KBM-7 (cell line): ENCODE measurements around the gene CSNK1E.
A peak's percentile ranks its signal among the peaks of the same experiment; 100 is the strongest.

ENCODE experiments used
- DNase-seq: peaks from one replicate; pipeline ENCODE4 v3.0.0-alpha.2; 2015
- in situ Hi-C: fragments of 300-500 bp; cut with MboI; formaldehyde crosslinking; loops from 2 replicates; pipeline ENCODE4 v1.14.3; 2020; ENCODE audit warnings: low sequenced_read_pairs, low pct_unique_long_range_greater_than_20kb, mixed read lengths

Gene CSNK1E

DNA sequence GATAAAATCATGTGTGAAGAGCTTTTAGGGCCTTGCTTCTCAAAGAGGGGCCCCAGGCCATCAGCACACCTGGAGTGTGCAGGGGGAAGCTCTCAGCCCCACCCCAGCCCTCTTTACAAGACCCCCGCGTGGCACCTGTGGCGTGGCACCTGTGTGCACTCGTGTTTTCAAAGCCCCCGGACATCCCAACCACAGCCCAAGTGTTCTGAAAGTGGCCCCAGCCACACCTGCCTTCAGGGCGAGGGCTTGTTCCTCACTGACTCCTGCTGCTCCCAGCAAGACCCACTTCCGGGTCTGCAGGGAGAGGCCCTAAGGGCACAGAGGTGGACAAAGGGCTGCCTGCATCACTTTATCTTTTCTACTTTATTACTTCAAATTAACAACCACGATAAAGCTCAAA lies 26.9 kb downstream of the CSNK1E start:
- DNase-seq, result no peak
- in situ Hi-C loops, result no loop called here

DNA sequence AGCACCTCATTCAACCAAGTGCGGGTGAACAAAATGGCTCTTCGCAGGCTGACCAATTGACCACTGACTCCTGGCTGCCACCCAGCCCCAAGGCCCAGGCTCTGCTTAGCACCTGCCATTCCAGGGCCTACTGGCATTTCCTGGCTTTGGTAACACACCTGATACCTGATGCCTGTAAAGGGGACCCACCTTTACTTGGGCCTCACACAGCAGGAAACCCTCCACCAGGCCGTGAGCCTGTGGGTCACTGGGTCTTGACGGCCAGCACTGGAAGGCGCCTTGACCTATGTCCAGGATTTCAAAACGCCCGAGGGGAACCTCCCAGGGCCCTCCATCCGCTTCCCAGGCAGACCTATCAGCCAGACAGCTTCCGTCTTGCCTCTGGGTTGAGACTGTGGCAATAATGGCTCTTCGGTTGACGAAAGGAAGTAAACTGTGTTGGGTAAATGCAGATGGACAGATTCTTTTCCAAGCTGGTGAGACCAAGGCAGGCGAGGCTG lies 27.6 kb downstream of the CSNK1E start:
- DNase-seq, result no peak
- in situ Hi-C loops, result no loop called here

DNA sequence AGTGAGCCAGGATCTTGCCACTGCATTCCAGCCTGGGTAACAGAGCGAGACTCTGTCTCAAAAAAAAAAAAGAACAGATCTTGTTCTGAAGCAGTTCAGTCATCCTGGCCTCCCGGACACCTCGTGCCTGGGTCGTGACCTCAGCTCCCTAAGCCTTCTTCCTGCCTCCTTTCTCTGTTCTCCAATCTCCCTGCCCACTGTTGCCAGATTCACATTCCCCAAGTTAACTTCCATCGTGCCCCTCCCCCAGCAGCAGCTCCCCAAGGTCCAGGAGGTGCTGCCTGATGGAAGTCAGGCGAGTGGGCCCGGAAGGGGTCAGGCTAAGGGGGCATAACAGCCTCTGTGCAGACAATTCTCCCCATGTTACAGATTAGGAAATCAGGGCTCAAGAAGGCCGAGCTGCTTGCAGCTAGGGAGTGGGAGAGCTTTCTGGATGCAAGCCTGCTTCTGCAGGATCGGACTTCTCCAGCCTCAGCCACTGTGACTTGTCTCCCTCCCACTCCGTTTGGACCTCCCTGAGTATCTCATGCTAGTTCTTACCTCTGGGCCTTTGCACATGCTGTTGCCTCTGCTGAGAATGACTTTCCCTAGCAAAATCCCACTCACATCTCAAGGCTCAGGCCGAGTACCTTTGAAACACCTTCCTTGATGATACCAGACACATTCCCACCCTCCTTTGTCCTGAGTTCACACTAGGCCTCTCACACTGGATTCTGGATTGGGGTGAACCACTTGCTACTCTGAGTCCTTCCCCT lies 30.1 kb downstream of the CSNK1E start:
- in situ Hi-C loops, result no loop called here
- DNase-seq, result no peak

DNA sequence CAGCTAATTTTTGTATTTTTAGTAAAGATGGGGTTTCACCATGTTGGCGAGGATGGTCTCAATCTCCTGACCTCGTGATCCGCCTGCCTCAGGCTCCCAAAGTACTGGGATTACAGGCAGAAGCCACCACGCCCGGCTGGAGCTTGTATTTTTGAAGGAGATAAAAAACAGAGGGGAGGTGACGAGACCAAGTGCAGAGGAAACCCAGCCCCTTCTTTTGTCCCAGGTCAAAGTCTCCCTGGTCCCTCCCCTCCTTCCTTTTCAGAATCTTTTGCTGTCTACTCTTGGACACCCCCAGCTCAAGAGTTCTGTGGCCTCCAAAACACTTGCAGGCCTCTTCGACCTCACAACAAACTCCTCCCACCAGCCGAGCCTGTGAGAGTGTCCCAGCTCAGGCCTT lies 32.2 kb downstream of the CSNK1E start:
- in situ Hi-C loops, result no loop called here
- DNase-seq, result no peak

DNA sequence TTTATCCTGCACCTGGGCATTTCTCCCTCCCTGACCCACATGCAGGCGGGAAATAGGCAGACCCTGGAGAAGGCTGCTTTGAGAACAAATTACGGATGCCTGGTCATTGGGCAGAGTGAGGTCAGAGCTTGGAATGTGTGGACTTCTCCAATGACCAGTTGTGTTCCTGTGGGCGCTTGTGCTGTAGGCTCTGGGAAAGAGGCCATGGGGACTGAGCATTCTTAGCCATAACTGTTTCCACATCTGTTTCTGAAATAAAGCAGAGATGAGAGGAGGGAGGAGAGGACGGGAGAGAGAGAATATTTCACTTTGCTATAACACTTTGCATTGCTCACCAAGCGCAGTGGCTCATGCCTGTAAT lies 33.2 kb downstream of the CSNK1E start:
- in situ Hi-C loops, result no loop called here
- no peak for DNase-seq

DNA sequence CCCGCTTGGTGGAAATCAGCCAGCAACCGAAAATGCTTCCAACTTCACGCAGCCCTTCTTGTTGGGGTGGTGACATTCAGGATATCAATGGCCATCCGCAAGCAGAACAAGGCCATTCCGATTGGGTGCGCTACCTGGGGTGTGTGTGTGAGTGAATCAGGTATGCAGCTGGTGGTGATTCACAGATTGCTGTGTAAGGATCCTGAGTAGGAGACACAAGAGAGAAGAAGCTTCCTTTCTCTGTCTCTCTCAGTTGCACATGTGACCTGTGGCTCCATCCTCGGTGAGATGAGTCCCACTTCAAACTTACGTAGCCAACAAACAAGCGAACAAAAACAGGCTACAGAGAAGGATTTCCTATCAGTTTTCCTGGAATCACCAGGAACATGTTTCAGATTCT lies 34.8 kb downstream of the CSNK1E start:
- no peak for DNase-seq
- in situ Hi-C loops, result no loop called here

DNA sequence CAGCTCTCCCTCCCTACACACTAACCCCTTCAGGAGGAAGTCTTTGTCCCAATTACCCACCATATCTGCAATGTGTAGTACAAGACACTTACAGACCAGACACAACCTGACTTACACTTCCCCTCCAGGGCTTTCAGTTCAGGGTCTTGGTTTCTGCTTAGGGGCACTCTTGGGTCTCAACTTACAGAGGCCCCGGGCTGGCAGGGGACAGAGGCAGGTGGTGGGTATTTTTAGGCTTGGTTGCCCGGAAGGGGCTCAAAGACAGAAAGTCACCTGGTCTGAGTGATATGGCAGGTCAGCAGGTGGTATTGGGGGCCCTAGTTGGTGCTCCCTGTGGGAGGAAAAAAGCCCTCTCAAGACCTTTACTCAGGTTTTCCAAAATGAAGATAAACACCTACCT lies 41.1 kb downstream of the CSNK1E start:
- in situ Hi-C loops, result no loop called here
- peak; percentile 58 for DNase-seq

DNA sequence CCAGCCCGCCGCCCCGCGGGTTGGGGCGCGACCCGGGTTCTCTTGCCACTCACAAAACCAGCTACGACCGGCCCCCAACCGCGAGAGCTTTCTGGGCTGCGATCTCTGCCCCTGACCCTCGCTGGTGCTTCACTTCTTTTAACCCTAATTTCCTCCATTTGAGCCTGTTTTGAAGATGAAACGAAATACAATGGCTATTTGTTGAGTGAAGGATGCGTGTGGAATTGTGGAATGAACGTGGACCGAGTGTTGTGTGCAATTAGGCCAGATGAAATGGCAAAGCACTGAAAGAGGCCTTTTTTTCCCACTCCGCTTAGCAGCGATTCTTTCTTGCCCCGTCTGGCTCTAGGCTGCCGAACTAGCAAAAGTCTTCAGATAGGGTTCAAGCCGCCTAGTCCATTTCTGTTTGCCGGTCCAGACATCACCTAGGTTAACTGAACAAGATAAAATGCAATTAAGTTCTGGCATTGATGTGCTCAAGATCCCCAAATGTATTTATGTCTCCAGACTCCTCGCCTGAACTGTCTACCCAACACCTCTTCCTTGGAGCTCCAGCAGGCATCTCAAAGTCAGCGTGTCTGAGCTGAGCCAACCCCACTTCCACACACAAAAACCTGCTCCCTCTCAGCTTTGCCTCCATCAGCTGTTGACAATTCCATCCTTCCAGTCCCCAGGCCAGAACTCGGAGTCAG lies 44.0 kb downstream of the CSNK1E start:
- DNase-seq, result no peak
- in situ Hi-C loops, result no loop called here

DNA sequence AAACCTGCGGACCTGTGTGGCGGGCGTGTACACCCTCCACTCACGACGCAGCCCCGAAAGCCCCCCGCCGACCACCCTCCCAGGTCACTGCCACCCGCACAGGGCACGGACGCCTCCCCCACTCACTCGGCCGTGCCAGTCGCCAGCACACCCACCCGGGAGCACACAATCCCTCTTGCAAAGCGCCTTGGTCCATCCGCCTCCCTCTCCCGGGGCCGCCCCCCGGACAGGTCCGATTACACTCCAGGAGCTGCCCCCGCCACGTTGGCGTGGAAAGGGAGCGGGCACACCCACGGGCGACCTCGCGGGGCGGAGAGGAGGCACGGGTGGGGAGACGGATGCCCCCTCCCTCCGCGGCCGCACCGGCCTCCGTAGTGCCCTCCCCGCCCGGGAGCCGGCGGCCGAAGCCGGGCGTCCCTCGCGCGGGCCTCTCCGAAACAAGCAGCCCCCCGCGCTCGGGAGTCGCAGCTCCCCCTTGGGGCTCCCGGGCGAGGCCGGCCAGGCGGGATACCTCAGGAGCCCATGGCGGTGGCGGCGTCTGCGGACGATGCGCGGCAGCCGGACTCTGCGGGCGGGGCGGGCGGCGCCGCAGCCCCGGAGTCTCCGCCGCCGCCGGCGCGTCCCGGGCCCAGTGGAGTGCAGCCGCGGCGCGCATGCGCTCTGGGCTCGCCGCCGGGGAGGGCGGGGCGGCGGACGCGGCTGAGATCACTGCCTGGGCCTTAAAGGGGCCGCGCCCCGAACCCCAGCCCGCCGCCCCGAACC lies 44.7 kb downstream of the CSNK1E start, which contains the start of gene TMEM184B:
TSS of gene TMEM184B (minus strand) at position 638 of the 762 bp plus-strand sequence. CDS start 25,049 bp downstream, outside the sequence.
- in situ Hi-C loops, result no loop called here
- DNase-seq, result peak; percentile 60

DNA sequence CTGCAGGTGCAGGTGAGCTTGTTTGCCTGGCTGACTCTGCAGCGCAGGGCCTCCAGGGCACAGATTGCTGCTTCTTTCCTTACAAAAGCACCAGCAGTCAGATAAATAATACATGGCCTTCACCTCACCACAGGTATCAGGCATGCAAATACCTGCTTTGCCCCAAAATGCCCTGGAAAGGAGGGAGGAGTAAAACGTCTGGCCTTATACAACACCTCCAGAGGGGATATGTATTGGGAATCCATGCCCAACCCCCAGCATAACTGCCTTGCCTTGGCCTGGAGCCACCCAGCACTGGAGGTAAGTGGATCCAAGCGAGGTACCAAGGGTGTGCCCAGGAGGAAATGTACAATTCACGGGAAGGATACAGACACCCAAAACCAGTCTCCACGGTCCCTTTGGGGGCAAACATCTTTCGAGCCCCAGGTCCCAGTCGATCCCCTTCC lies 45.3 kb downstream of the CSNK1E start:
- no peak for DNase-seq
- in situ Hi-C loops, result no loop called here

DNA sequence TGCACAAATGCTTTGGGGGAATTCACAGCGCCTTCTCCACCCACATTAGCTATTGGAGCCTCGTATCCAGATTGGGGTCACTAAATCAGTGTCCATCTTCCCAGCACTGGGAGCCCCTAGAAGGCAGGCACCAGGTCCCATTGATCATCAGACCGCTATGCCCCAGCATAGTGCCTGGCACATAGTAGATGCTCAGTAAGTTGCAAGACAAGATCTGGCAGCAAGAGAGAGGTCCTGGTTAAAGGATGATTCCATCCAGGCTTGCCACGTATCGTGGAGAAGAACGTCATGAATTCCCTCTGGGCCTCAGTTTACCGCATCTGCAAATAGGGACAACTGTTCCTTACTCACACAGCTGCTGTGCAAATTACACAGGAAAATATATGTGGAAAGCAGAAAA lies 46.1 kb downstream of the CSNK1E start:
- no peak for DNase-seq

DNA sequence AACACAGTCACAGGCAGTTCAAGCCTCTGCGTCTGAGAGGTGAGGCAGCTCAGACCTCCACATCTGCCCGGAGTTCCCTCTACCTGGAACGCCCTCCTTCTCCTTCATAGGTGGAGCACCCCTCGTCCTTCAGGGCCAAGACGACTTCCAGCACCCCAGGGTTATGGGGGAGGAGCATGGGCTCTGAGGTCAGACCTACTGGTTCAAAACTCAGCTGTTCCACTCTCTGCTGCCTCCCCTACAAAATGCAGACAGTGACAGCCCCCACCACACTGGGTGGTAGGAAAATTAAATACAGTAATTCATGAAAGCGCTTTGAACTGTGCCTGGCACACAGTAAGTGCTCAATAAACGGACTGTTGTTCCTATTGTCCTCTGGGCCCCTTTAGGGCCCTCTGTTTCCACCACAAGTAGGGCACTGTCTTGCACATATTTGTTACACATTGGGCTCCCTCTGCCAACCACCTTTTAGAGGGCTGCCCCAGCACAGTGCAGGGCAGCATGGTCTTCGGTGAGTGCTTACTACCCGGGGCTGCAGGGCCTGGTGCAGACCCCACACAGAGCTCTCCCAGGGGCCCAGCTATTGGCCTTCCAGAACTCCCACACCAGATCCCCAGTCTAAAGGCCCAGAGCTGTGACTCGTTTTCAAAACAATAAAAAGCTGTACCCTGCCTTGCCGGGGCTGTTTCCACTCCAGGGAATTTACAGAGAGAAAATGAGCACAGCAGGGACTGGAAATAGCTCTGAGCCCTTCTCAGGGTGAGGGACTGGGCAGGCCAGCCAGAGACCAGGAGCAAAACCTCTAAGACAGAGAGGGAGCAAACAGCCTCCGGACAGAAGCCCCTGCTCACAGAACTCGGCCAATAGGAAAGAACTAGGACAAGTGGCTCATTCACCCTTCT lies 46.9 kb downstream of the CSNK1E start:
- in situ Hi-C loops, result no loop called here
- DNase-seq, result no peak

More for the DNA sequence above, 46.1 kb downstream of the CSNK1E start:
- in situ Hi-C loops, result no loop called here

DNA sequence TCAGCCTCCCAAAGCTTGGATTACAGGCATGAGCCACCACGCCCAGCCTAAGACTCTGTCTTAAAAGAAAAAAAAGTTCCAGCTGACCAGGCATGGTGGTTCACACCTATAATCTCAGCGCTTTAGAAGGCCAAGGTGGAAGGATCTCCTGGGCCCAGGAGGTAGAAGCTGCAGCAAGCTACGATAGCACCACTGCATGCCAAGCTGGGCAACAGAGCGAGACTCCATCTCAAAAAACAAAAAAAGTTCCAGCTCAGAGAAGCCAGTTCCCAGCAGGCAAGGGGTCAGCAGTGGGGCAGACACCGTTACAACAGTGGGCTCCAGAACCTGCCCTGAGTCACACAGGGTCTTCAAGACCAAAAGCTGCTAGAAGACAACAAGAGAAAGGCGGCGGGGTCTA lies 47.8 kb downstream of the CSNK1E start:
- in situ Hi-C loops, result no loop called here
- no peak for DNase-seq

DNA sequence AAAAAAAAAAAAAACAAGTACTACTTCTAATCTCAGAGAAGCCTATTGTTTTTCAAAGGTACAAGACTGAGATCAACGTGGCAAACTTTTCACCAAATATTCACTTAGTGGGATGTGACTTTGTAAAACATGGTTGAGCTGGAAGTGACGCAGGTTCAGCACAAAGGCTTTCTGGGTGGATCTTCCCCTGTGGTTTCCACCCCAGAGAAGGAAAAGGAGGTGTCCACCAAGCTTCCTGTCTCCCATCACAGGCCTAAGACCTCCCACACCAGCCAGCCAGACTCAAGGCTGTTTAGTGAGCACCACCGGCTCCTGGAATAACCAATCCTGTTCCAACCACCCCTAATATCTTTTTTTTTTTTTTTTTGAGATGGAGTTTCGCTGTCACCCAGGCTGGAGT lies 50.1 kb downstream of the CSNK1E start:
- in situ Hi-C loops, result no loop called here
- peak; percentile 83 for DNase-seq

DNA sequence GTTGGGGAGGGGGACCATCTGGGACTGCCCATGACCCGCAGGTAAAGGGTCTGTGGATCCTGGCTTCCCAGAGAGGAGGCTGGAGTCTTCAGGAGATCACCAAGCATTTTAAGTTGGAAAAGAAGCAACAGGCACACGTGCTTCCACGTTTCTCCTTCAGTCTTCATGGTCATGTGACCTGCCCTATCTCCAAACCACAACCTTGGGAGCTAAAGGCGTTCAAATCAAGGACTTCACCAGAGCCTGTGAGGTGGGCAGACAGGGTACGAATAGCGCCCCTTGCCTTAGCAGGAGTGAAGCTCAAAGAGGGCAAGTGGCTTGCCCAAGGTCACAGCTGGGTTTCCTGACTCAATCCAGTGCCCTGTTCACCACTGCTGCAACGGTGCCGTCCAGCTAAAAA lies 51.1 kb downstream of the CSNK1E start:
- no peak for DNase-seq
- in situ Hi-C loops, result no loop called here

DNA sequence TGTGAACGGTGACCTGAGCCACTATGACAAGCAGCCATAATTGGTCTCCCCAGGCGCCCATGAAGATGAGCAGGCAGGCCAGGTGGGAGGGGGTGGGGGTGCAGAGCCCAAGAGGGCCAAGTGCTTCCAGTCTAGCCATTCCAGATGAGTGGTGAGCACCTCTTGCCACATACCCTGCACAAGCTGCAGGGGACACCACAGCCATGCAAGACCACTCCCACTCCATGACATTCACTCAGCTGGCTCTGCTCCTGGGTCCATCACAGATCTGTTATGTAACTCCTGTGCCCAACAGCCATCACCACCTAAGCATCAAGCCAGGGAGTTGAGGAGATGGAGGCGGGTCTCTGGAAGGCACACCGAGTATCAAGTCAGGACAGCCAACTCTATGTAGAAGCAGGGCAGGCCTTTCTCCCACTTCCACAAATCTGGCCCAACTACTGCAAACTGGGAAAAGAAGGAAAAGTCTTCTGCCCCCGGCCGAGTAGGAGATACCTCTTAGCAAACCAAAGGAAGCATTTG lies 52.9 kb downstream of the CSNK1E start:
- DNase-seq, result no peak
- in situ Hi-C loops, result no loop called here

DNA sequence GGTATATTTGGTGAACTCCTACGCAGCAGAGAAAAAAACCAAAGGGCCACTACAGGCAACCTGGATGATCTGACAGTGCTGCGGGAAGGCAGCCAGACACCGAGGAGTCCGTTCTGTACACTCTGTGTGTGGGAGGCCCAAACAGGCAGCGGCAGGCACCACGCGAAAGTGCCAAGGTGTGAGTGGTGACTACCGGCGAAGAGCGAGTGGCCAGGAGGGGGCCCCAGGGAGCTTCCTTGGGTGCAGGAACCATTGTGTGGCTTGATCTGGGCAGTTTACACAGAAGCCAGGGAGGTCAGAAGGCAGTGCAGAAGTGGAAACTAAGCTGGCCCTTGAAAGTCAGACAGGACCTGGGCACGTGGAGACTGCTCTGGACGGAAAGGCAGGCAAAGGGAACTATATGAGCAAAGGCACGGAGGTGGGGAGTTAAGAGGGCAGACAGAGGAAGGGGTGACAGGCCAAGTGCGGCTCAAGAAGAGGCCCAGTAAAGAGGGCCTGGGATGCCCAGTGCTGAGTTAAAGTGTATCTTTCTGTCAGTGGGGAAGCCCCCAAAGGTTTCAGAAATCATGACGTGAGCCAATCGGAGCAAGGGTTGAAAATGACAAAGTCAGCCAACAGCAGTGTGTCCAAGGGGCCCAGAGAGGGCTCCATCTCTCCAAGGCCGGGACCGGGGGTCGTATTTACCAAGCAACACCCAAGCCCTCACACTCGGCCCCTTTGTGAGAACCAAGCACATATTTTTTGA lies 55.0 kb downstream of the CSNK1E start:
- DNase-seq, result peak; percentile 60
- in situ Hi-C loops, result no loop called here
